SK-N-SH (cell line): ENCODE results near the gene PRELID1. TPM values are rescaled to one million over a fixed set of nuclear protein-coding genes. Genes with fewer than 3 reads are reported as not detected.

Source experiments
- CTCF ChIA-PET: fragments of 300-600, 350-600 bp; formaldehyde crosslinking; extraction: SDS; loops from one replicate; lab custom pipeline; 2021; lab: Yijun Ruan, JAX
- POLR2A ChIA-PET: fragments of 350-600 bp; sonication (Branson Sonifier 250); formaldehyde crosslinking; extraction: SDS; loops from one replicate; lab custom pipeline; 2020; ENCODE audit warnings: antibody characterized with exemption, inconsistent platforms; lab: Yijun Ruan, JAX
- DNase-seq: peaks from one replicate; pipeline ENCODE4 v3.0.0; 2012
- H2AFZ ChIP-seq: fragments of 200-600 bp; sonication (generic); 2 replicates; pipeline ENCODE4 v1.8.1; 2016; ENCODE audit warnings: antibody characterized with exemption, mild to moderate bottlenecking, low read depth
- H3F3A ChIP-seq: fragments of 200-600 bp; sonication (generic); replicated peaks from 2 replicates; pipeline ENCODE3; 2016; ENCODE audit warnings: antibody characterized with exemption, mild to moderate bottlenecking; ENCODE audit not compliant: insufficient read depth
- H3K27ac ChIP-seq, 2 experiments: fragments of 200-500 bp in 1 of 2; fragments of 200-600 bp in 1 of 2; sonication (Bioruptor generic) in 1 of 2; sonication (generic), shearing (Covaris generic) in 1 of 2; 2 replicates each; pipeline versions ENCODE4 v1.5.1 to v1.6.1; 2014 to 2016; ENCODE audit warnings: low read depth in 2 of 2, inconsistent platforms in 1 of 2, low read length in 1 of 2, mild to moderate bottlenecking in 1 of 2, mixed read lengths in 1 of 2
- H3K27me3 ChIP-seq: fragments of 200-600 bp; sonication (generic), shearing (Covaris generic); 2 replicates; pipeline ENCODE4 v1.6.1; 2016; ENCODE audit warnings: mixed run types; ENCODE audit not compliant: insufficient read depth
- H3K36me3 ChIP-seq, 2 experiments: fragments of 200-500 bp in 1 of 2; fragments of 200-600 bp in 1 of 2; sonication (Bioruptor generic) in 1 of 2; sonication (generic) in 1 of 2; replicated peaks in 1 of 2; 2 replicates each; pipeline versions ENCODE3 to v1.5.1; 2014 to 2016; ENCODE audit warnings: low read length in 1 of 2, mild to moderate bottlenecking in 1 of 2; ENCODE audit not compliant: insufficient read depth in 2 of 2, control insufficient read depth in 1 of 2
- H3K4me1 ChIP-seq, 2 experiments: fragments of 200-500 bp in 1 of 2; fragments of 200-600 bp in 1 of 2; sonication (Bioruptor generic) in 1 of 2; sonication (generic), shearing (Covaris generic) in 1 of 2; 2 replicates each; pipeline versions ENCODE4 v1.5.1 to v1.6.1; 2014 to 2016; ENCODE audit warnings: low read depth in 1 of 2, low read length in 1 of 2, mixed run types in 1 of 2; ENCODE audit not compliant: insufficient read depth in 2 of 2, control insufficient read depth in 1 of 2
- H3K4me2 ChIP-seq: fragments of 200-600 bp; sonication (generic), shearing (Covaris generic); 2 replicates; pipeline ENCODE4 v1.6.1; 2017; ENCODE audit warnings: mixed run types
- H3K4me3 ChIP-seq, 2 experiments: fragments of 200-500 bp in 1 of 2; fragments of 200-600 bp in 1 of 2; sonication (Bioruptor generic) in 1 of 2; sonication (generic), shearing (Covaris generic) in 1 of 2; 2 replicates each; pipeline versions ENCODE4 v1.5.1 to v1.8.1; 2014 to 2016; ENCODE audit warnings: low read depth in 2 of 2, inconsistent platforms in 1 of 2, low read length in 1 of 2, mild to moderate bottlenecking in 1 of 2, mixed read lengths in 1 of 2, moderate library complexity in 1 of 2
- H3K79me2 ChIP-seq: fragments of 200-600 bp; sonication (generic); 2 replicates; pipeline ENCODE4 v1.8.1; 2017; ENCODE audit warnings: mild to moderate bottlenecking; ENCODE audit not compliant: insufficient read depth
- H3K9ac ChIP-seq: fragments of 200-600 bp; sonication (generic); 2 replicates; pipeline ENCODE4 v1.6.1; 2017; ENCODE audit warnings: mixed run types
- H3K9me2 ChIP-seq: fragments of 200-600 bp; sonication (generic); 2 replicates; pipeline ENCODE4 v1.6.1; 2017; ENCODE audit warnings: mixed run types
- H3K9me3 ChIP-seq: fragments of 200-600 bp; sonication (generic); 2 replicates; pipeline ENCODE4 v1.6.1; 2017; ENCODE audit warnings: mixed run types, mild to moderate bottlenecking, moderate library complexity
- H4K20me1 ChIP-seq: fragments of 200-600 bp; sonication (generic); 2 replicates; pipeline ENCODE4 v1.6.1; 2017; ENCODE audit warnings: mild to moderate bottlenecking, mixed run types; ENCODE audit not compliant: insufficient read depth
- CTCF ChIP-seq: fragments of 200-600 bp; sonication (generic); IDR thresholded peaks from 2 replicates; pipeline ENCODE4 v1.6.1; 2017; ENCODE audit warnings: antibody characterized with exemption, mild to moderate bottlenecking, moderate library complexity
- ELF1 ChIP-seq: IDR thresholded peaks from 2 replicates; pipeline ENCODE4 v1.4.0; 2012
- EP300 ChIP-seq, 2 experiments: IDR thresholded peaks; 2 replicates each; pipeline versions ENCODE4 v1.4.0 to v1.6.1; 2012; ENCODE audit warnings: borderline replicate concordance in 1 of 2, low read depth in 1 of 2, low read length in 1 of 2
- FOSL2 ChIP-seq: IDR thresholded peaks from 2 replicates; pipeline ENCODE4 v1.4.0; 2012; ENCODE audit warnings: low read depth, mild to moderate bottlenecking, moderate library complexity, borderline replicate concordance
- FOXJ3 ChIP-seq: sonication (generic); formaldehyde crosslinking; IDR thresholded peaks from 2 replicates; pipeline ENCODE4 v1.5.1; 2020; ENCODE audit warnings: mild to moderate bottlenecking, missing genetic modification reagents
- GABPA ChIP-seq: IDR thresholded peaks from 2 replicates; pipeline ENCODE4 v1.4.0; 2012; ENCODE audit warnings: low read depth, mild to moderate bottlenecking
- GATA2 ChIP-seq: sonication (generic); formaldehyde crosslinking; IDR thresholded peaks from 2 replicates; pipeline ENCODE4 v1.5.0; 2020; ENCODE audit warnings: mild to moderate bottlenecking, missing genetic modification reagents
- IRF3 ChIP-seq: fragments of 150-350 bp; IDR thresholded peaks from 2 replicates; pipeline ENCODE4 v1.6.1; 2016; ENCODE audit warnings: mild to moderate bottlenecking, low read depth, low read length
- MAX ChIP-seq: IDR thresholded peaks from 2 replicates; pipeline ENCODE4 v1.4.0; 2012; ENCODE audit warnings: low read depth
- NRF1 ChIP-seq: IDR thresholded peaks from 2 replicates; pipeline ENCODE4 v1.6.1; 2012; ENCODE audit warnings: low read depth, mild to moderate bottlenecking, low read length
- RAD21 ChIP-seq: IDR thresholded peaks from 2 replicates; pipeline ENCODE4 v1.6.1; 2012; ENCODE audit warnings: mild to moderate bottlenecking, low read length
- REST ChIP-seq: IDR thresholded peaks from 2 replicates; pipeline ENCODE4 v1.6.1; 2012; ENCODE audit warnings: mild to moderate bottlenecking, low read depth, low read length, moderate library complexity
- RFX5 ChIP-seq: IDR thresholded peaks from 2 replicates; pipeline ENCODE4 v1.6.1; 2012; ENCODE audit warnings: mild to moderate bottlenecking, improper control_type of control experiment, low read length
- SIN3A ChIP-seq: IDR thresholded peaks from 2 replicates; pipeline ENCODE4 v1.6.1; 2012; ENCODE audit warnings: low read depth, mild to moderate bottlenecking, low read length, moderate library complexity, borderline replicate concordance
- TEAD4 ChIP-seq: IDR thresholded peaks from 2 replicates; pipeline ENCODE4 v1.4.0; 2012; ENCODE audit warnings: mild to moderate bottlenecking, borderline replicate concordance; ENCODE audit not compliant: insufficient read depth
- USF1 ChIP-seq: IDR thresholded peaks from 2 replicates; pipeline ENCODE4 v1.4.0; 2012; ENCODE audit warnings: low read depth, borderline replicate concordance
- USF2 ChIP-seq: fragments of 150-350 bp; IDR thresholded peaks from 2 replicates; pipeline ENCODE4 v1.6.1; 2017; ENCODE audit warnings: antibody characterized with exemption, low read length, low read depth, borderline replicate concordance
- WGBS: methylation state at CpG from one replicate; pipeline ENCODE4 v1.1.6; 2017; ENCODE audit warnings: low lambda C conversion rate; 5-methylcytosine and 5-hydroxymethylcytosine counted together
- polyA plus RNA-seq, 3 experiments: library from polyadenylated mRNA; depleted of rRNA; stranded (reverse); fragments of >200 nt; gene quantifications; 2 replicates each; pipeline ENCODE4 v1.2.3, GENCODE V29; 2012

Gene PRELID1
- polyA plus RNA-seq, 1 of the 3 experiments (the other 2 are of a cell fraction): 344 TPM

GRCh38 chr5:177343777-177344176, 40.2 kb downstream of the PRELID1 start:
- WGBS: 93% methylated on average over 6 of the region's 6 CpGs
- no peak overlapping the region for H3K4me2 ChIP-seq
- H2AFZ ChIP-seq: no peak overlapping the region
- no peak overlapping the region for H3K27ac ChIP-seq
- H3K9me2 ChIP-seq: no peaks in the 10 kb centered on the region
- POLR2A ChIA-PET: no interaction called here
- no peaks in the 10 kb centered on the region for H3K9me3 ChIP-seq
- no peaks in the 10 kb centered on the region for H3K27me3 ChIP-seq
- no peak overlapping the region for H3K4me3 ChIP-seq
- peaks cover 19% of the 10 kb centered on the region; the same call in 1 of the 2 replicates for H4K20me1 ChIP-seq
- TF ChIP-seq FOXJ3 (no peak), RFX5 (no peak), NRF1 (no peak), GATA2 (CRISPR knock-in tag) (no peak), ELF1 (no peak), CTCF (no peak), REST (no peak), GABPA (no peak), EP300 (IDR thresholded peaks at IDR 0.05; ENCODE audit: borderline replicate concordance in 1 of 2, low read depth in 1 of 2, low read length in 1 of 2) (no peak), TEAD4 (no peak), FOSL2 (no peak), USF1 (no peak), IRF3 (no peak), SIN3A (no peak), MAX (no peak), RAD21 (no peak), USF2 (no peak)
- peaks cover 0 to under 1% of the 10 kb centered on the region in 2 experiments; a peak in 2 of 4 replicates for H3K4me1 ChIP-seq
- no peak overlapping the region for H3K9ac ChIP-seq
- DNase-seq: no peak
- H3K79me2 ChIP-seq: peaks cover 94% of the 10 kb centered on the region
- no peaks in the 10 kb centered on the region for H3F3A ChIP-seq
- peaks cover 22 to 37% of the 10 kb centered on the region in 2 experiments for H3K36me3 ChIP-seq
- CTCF ChIA-PET: interaction anchor here (0.9 to 1.3 kb wide), 2 partner anchors 10 to 60 kb away, joined by 3 read pairs; no protein-coding TSS in a partner anchor
